Retinal pigment epithelial cell (primary cell): Measurements from ENCODE around the gene HMCN1.

Experiments
- DNase-seq: peaks from one replicate; pipeline ENCODE4 v3.0.0-alpha.2; 2010; ENCODE audit warnings: low read depth
- H3K4me3 ChIP-seq: 2 replicates; pipeline ENCODE4 v1.5.1; 2011; ENCODE audit warnings: mild to moderate bottlenecking, low read length, control low read depth, moderate library complexity
- TF ChIP-seq, protein P1 (sequence below): conservative IDR thresholded peaks from 2 replicates; pipeline ENCODE4 v1.5.1; 2011; ENCODE audit warnings: low read depth, low read length, control low read depth, inconsistent platforms

HMCN1 gene

DNA sequence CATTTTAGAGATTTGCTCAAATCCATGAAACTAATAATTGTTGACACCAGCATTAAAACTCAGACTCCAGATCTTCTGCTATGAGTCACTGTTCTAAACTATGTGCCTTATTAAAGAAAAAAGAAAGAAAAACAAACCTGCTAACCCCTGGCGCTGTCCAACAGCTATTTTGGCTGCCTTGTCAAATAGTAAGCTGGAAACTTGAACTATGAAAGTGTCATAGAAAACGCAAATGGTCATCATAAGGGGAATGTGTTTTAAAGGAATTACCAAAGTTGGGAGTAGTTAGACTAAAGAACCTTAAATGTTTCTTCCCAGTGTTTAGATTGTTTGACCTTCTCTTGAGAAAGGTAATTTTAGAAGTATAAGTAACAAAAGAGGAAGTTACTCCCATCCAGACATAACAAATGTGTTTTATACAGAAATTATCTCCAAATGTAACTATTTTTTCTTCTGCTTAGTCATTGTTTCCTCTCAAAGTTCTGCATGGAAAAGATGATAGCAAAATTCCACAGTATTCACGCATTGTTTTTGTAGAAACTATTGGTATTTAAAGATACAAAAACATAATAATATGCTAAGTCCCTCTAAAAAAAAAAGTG lies 368.5 kb downstream of the HMCN1 start:
- peak; percentile 70 for DNase-seq
- TF ChIP-seq, protein P1, sequence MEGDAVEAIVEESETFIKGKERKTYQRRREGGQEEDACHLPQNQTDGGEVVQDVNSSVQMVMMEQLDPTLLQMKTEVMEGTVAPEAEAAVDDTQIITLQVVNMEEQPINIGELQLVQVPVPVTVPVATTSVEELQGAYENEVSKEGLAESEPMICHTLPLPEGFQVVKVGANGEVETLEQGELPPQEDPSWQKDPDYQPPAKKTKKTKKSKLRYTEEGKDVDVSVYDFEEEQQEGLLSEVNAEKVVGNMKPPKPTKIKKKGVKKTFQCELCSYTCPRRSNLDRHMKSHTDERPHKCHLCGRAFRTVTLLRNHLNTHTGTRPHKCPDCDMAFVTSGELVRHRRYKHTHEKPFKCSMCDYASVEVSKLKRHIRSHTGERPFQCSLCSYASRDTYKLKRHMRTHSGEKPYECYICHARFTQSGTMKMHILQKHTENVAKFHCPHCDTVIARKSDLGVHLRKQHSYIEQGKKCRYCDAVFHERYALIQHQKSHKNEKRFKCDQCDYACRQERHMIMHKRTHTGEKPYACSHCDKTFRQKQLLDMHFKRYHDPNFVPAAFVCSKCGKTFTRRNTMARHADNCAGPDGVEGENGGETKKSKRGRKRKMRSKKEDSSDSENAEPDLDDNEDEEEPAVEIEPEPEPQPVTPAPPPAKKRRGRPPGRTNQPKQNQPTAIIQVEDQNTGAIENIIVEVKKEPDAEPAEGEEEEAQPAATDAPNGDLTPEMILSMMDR: no peak
- H3K4me3 ChIP-seq: no peak overlapping the region

DNA sequence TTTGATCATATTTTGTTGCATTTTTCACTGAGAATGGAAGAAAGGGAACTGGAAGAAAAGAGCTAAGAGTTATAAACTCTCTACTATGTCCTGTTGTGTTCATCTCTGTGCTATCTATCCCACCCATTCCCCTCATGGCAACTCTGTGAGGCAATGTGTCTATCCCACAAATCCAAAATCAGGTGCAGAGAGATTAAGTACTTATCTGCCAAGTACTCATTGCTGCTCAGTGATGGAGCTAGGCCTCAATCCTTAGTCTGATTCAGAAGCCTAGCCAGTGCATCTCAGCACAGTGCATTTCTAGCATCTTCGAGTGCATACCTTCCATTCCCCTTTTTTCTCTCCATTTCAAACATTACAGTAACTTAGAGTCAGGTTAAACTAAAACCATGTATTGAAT lies 370.3 kb downstream of the HMCN1 start:
- DNase-seq: no peak
- TF ChIP-seq, protein P1: no peak
- no peak overlapping the region for H3K4me3 ChIP-seq

DNA sequence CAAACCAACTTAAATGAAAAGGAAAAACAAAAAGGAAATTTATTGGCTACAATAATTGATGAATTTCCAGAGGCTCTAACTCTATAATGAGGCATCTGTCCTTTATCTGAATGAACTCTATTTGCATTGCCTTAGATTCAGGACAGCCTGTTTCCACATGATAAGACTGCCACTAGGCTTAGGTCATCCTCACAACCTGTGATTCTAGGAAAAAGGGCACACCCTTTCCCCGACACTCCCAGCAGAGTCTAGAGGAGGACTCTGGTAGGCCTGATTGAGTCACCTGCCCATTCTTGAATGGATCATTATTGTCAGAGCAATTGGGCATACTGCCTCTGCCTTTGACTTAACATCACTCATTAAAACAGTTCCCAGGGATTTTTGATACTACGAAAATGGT lies 378.1 kb downstream of the HMCN1 start:
- TF ChIP-seq, protein P1: no peak
- H3K4me3 ChIP-seq: no peak overlapping the region
- DNase-seq: no peak

DNA sequence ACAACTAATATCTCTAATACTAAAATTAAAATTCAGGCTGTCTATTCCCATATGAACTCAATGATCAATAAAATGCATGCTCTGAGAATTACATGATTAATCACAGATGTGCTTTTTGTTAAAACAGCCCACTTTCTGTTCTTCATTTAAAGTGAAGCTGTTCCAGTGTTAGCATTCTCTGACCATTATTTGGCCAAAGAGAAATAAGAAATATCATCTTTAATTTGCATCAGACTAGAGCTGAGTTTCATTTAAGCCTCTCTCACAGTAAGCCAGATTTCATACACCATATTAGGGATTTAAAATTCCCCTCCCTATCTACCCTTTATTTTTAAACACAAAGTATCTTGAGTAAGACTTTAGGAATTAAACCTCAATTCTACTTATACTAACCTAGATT lies 379.3 kb downstream of the HMCN1 start:
- TF ChIP-seq, protein P1: no peak
- H3K4me3 ChIP-seq: no peak overlapping the region
- DNase-seq: no peak

DNA sequence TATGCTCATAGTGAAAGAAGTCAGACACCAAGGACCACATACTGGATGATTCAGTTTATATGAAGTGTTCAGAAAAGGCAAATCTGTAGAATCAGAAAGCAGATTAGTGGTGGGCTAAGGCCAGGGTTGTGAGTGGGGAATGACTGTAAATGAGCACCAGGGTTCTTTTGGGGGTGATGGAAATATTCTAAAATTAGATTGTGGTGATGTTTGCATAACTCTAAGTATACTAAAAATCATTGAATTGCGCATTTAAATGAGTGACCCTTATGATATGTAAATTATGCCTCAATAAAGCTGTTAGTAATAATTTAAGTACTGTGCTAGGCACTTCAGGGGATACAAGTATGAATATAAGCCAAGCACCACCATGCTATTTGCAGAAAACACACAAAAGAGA lies 384.5 kb downstream of the HMCN1 start:
- no peak overlapping the region for H3K4me3 ChIP-seq
- TF ChIP-seq, protein P1: no peak
- DNase-seq: no peak

DNA sequence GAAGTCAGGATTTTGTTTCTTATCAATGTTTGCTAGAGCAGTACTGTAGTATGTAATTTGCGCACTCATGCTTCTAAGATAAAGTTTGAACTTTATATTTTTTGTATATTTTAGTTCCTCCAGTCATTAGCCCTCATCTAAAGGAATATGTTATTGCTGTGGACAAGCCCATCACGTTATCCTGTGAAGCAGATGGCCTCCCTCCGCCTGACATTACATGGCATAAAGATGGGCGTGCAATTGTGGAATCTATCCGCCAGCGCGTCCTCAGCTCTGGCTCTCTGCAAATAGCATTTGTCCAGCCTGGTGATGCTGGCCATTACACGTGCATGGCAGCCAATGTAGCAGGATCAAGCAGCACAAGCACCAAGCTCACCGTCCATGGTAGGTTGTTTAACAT lies 388.6 kb downstream of the HMCN1 start:
- no peak for DNase-seq
- H3K4me3 ChIP-seq: no peak overlapping the region
- TF ChIP-seq, protein P1: no peak

DNA sequence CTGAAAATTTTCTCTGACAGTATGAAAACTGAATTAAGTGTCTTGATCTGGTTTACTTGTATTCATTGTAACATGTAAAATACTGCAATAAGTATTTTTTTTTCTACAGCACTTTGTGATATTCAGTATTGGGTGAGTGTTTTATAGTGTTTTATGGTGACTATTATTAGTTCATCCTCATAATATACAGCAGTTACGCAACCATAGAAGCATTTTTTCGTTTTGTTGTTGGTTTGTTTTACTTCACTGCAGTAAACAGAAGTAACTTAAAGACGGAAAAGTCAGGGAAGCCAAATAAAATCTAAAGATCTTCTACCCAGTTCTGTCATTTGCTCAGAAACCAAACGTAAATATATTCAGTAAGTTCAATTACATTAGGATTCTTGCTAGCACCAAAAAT lies 390.8 kb downstream of the HMCN1 start:
- TF ChIP-seq, protein P1: no peak
- H3K4me3 ChIP-seq: no peak overlapping the region
- DNase-seq: no peak
